GM12865 (cell line): ENCODE measurements around the gene SEMA3F.

Experiments
- DNase-seq: peaks from one replicate; pipeline ENCODE4 v3.0.0; 2010; ENCODE audit warnings: low read depth
- H3K4me3 ChIP-seq: 2 replicates; pipeline ENCODE4 v1.5.1; 2011; ENCODE audit warnings: mild to moderate bottlenecking, low read depth, low read length, control low read depth
- TF ChIP-seq, protein P1 (sequence below): IDR thresholded peaks from 2 replicates; pipeline ENCODE4 v1.5.1; 2011; ENCODE audit warnings: low read length, control low read depth, low read depth, inconsistent platforms; ENCODE audit not compliant: insufficient read depth; ENCODE audit errors: missing control alignments

SEMA3F gene

DNA sequence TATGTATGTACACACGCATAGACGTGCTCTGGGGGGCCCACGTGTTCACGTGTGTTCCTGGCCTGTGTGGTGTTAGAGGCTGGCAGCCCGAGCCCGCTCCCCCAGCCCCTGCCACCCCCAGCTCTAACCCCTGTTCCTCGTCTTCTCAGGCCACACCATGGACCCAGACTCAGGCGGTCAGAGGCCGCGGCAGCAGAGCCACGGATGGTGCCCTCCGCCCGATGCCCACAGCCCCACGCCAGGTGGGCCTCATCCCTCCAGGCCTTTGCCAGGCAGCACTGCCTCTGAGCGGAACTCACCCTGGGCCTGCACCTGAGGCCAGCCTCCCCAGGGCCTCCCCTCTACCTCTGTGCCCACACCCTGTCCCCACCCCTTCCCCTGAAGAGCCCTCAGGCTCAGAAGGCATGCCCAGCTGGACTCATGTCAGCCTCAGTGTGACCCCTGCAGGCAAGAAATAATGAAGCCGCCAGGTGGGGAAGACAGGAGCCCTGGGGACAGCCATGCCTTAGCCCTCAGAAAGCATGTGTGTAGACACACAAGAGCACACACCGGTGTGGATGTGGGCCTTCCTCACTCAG is 19.9 kb downstream of the SEMA3F start:
- TF ChIP-seq, protein P1, sequence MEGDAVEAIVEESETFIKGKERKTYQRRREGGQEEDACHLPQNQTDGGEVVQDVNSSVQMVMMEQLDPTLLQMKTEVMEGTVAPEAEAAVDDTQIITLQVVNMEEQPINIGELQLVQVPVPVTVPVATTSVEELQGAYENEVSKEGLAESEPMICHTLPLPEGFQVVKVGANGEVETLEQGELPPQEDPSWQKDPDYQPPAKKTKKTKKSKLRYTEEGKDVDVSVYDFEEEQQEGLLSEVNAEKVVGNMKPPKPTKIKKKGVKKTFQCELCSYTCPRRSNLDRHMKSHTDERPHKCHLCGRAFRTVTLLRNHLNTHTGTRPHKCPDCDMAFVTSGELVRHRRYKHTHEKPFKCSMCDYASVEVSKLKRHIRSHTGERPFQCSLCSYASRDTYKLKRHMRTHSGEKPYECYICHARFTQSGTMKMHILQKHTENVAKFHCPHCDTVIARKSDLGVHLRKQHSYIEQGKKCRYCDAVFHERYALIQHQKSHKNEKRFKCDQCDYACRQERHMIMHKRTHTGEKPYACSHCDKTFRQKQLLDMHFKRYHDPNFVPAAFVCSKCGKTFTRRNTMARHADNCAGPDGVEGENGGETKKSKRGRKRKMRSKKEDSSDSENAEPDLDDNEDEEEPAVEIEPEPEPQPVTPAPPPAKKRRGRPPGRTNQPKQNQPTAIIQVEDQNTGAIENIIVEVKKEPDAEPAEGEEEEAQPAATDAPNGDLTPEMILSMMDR: no peak
- no peak overlapping the region for H3K4me3 ChIP-seq
- DNase-seq: no peak

- DNase-seq: no peak
- TF ChIP-seq, protein P1: no peak
- no peak overlapping the region for H3K4me3 ChIP-seq
These were observed 22.2 kb downstream of the SEMA3F start for GRCh38 chr3:50177346-50177745.

GRCh38 chr3:50179710-50180109 is 24.6 kb downstream of the SEMA3F start:
- no peak overlapping the region for H3K4me3 ChIP-seq
- no peak for DNase-seq
- TF ChIP-seq, protein P1: no peak

GRCh38 chr3:50181985-50182384 is 26.9 kb downstream of the SEMA3F start:
- TF ChIP-seq, protein P1: no peak
- DNase-seq: no peak

DNA sequence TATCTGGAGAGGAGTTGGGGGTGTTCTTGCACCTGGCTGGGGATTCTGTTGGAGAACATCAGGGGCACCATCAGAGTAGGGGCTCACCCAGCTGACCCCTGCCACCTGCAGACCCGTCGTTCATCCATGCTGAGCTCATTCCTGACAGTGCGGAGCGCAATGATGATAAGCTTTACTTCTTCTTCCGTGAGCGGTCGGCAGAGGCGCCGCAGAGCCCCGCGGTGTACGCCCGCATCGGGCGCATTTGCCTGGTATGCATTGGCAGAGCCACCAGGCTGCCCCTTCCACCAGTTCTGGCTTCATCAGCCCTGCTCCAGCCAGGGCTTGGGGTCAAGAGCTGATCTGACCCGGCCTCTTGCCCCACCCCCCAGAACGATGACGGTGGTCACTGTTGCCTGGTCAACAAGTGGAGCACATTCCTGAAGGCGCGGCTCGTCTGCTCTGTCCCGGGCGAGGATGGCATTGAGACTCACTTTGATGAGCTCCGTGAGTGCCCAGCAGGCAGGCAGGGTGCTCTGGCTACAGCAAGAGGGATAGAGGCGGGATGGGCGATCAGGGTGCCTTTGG is 27.5 kb downstream of the SEMA3F start:
- TF ChIP-seq, protein P1: no peak
- DNase-seq: no peak
- H3K4me3 ChIP-seq: no peak overlapping the region

More at GRCh38 chr3:50181985-50182384, 26.9 kb downstream of the SEMA3F start:
- no peak overlapping the region for H3K4me3 ChIP-seq

DNA sequence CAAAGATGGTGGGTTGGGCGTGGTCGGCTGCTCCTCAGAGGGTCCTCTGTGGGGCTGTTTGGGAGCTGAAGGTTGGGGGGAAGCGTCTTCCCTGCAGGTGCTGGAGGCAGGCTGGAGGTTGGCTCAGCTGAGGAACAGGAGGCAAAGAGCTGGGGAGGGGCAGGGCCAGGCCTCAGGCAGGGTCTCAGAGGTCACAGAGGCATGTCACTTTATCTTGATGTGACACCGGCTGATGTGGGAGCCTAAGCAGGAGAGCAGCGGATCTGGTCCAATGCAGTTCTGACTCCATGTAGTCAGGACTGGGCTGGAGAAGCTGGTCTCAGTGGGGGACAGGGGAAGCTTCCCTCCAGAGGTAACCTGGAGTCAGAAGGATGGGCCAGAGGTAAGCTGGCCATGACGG is 28.6 kb downstream of the SEMA3F start:
- no peak overlapping the region for H3K4me3 ChIP-seq
- TF ChIP-seq, protein P1: no peak
- no peak for DNase-seq
